Measurements from ENCODE around the gene GMPS.
"Not testable (repeated sequence)": the region's sequence is repeated elsewhere in the genome, so short reads cannot be mapped to it uniquely, and the experiment has no call there.

Gene GMPS

GRCh38 chr3:155872904-155873646 lies 2.6 kb downstream of the GMPS start:
- no peak for DNase-seq

GRCh38 chr3:155876037-155876436 lies 5.6 kb downstream of the GMPS start:
- DNase-seq: no peak

DNA sequence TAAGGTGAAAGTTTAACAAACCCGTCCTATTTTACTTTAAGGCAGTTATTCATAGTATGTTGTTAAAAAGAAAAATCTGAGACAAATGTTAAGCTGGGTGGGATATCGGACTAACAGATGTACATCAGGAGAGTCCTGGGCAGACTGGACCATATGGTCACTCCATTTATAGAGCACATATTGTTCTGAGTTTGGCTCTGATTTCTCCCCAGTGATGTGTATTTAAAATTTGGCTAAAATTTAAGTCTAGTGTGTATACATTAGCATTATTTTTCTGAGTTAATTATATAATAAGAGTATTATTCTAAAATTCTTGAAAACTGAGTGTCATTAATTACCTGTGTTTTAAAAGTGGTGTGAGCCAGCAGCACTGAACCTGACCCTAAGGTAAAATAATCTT lies 6.1 kb downstream of the GMPS start:
- DNase-seq: no peak

GRCh38 chr3:155880286-155880685 lies 9.8 kb downstream of the GMPS start:
- DNase-seq: no peak

GRCh38 chr3:155884292-155884691 lies 13.8 kb downstream of the GMPS start:
- DNase-seq: no peak

GRCh38 chr3:155885292-155885691 lies 14.8 kb downstream of the GMPS start:
- DNase-seq: no peak

DNA sequence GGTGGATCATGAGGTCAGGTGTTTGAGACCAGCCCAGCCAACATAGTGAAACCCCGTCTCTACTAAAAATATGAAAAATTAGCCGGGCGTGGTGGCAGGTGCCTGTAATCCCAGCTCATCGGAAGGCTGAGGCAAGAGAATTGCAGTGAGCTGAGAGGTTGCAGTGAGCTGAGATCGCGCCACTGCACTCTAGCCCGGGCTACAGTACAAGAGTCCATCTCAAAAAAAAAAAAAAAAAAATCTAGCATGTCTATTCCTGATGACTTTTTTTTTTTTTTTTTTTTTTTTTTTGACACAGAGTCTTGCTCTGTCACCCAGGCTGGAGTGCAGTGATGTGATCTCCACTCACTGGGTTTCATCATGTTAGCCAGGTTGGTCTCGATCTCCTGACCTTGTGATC lies 15.9 kb downstream of the GMPS start:
- not testable (repeated sequence) for DNase-seq

GRCh38 chr3:155886915-155887314 lies 16.5 kb downstream of the GMPS start:
- no peak for DNase-seq

DNA sequence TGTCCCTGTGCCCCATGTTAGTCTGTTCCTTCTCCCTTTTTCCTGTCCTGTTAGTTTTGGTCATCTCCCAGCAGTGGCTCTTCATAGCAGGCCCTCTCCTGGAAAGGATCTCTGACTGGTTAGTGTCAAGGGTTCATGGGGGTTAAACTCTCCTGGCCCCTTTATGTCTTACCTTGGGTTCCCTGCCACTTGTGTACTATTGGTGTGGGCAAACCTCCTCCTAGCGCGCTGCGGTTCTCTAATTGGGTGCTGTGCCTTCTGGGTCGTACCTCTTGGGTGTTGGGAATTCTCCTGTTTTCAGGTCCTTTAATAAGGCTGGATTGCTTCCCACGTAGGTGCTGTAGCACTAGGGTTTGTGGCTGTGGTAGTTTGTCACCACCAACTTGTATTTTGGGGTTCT lies 18.8 kb downstream of the GMPS start:
- no peak for DNase-seq

DNA sequence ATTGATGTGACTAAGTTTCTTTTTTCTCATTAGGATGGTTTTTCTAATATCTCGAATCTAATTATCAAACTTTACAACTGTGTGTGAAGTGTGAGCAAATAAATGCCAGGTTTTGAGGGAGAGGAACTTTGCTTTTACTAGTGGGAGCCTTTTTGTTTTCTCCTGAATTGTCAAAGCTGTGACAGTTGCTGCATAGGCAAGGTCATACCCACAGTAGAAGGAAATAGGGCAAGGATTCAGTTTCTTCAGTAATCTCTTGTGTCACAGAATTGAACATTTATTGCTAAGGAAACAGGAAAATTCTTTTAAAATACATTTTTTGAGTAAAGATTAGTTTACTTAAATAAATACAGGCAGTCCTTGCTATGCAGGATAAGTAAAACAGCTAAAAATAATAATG lies 19.5 kb downstream of the GMPS start:
- DNase-seq: no peak

GRCh38 chr3:155890671-155891190 lies 20.3 kb downstream of the GMPS start:
- DNase-seq: no peak

DNA sequence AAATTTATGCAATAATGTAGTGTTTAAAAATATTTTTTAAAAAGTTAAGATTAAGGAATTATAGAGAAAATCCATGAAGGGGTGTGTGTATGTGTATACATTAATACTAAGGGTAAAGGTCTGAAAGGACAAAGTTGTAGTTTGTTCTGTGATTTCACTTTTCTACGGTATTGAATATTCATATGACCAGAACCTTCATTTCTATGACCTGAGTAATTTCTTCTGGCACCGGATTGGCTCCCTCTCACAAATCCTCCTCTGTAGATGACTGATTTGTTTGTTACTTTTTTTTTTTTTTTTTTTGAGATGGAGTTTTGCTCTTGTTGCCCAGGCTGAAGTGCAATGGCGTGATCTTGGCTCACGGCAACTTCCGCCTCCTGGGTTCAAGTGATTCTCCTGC lies 20.9 kb downstream of the GMPS start:
- no peak for DNase-seq

DNA sequence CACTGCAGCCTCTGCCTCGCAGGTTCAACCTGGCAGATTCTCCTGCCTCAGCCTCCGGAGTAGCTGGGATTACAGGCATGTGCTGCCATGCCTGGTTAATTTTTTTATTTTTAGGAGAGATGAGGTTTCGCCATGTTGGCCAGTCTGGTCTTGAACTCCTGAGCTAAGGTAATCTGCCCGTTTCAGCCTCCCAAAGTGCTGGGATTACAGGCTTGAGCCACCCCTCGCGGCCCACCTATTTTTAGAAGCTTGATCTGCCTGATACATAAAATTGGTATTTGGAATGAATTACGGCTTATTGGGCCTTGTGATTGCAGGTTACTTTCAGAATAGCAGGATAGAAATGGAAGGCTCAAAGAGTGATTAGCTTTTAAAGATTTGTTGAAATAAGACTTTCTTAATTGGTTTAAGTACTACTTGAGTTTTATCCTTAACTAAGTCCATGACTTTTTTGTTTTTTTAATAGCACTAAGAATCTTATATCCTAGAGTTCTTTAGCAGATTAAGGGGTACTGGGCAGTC lies 25.0 kb downstream of the GMPS start:
- no peak for DNase-seq

DNA sequence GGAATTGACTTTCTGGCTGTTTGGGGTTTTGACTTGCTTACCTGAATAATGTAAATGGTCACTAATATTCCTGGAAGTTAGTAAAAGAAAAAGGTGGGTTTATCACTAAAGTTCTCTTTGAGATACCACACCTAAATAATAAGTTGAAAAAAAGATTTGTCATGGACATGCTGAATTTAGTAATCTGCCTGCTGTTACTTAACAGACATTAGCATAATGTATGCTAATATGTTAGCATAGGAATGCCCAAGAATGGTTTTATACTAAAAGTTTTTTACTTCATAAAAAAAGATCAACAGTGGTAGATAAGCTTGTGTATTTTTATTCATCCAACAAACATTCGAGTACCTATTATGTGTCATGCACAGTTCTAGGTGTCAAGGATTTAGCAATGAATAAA lies 36.5 kb downstream of the GMPS start:
- no peak for DNase-seq

- no peak for DNase-seq
Observed at GRCh38 chr3:155908086-155908485, 37.6 kb downstream of the GMPS start.

- no peak for DNase-seq
Observed at GRCh38 chr3:155908605-155909004, 38.2 kb downstream of the GMPS start.

- DNase-seq: no peak
Observed at GRCh38 chr3:155912090-155912489, 41.6 kb downstream of the GMPS start.

DNA sequence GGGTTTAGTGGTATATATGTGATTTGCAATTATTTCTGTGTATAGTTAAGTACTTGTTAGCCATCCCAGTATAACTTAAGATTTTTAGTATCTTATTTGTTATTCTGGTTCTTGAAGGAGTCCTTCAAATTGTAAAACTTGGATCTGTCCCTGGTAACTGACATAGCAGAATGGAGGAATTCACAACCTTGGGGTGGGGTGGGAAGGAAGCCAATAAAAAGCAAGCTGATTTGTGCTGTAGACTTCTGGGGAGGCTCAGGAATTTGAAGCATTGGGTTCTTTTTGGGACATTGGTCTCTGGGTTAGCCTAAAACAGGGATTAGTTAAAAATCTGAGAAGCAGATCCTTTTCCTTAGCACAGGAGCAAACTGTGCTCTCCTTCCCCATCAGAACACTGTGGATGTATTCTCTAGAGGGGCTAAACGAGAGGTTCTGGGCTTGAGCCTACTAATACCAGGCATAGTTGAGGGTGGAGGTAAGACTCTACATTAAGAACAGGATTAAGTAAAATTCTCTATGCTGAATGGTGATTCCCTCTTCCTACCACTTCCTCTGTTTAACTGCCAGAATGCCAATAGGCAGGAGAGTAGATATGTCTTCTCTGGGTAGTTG lies 42.2 kb downstream of the GMPS start:
- no peak for DNase-seq

GRCh38 chr3:155917781-155918180 lies 47.3 kb downstream of the GMPS start:
- no peak for DNase-seq

DNA sequence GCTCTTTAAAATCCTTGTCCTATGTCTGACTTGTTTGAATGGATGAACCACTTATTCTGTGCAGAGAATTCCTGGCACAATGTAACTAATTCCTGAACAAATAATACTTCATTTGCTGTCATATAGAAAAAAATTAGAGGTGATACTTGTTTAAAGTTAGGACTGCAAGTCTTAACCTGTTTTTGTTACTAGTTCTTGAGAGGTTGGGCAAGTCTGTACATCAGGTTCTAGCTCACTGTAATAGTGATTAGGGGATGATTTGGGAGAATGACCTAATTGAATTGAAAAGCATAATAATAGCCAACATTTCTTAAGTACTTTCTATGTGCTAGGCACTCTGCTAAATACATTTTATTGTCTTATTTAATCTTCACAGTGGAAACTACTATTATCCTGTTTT lies 49.3 kb downstream of the GMPS start:
- no peak for DNase-seq

DNA sequence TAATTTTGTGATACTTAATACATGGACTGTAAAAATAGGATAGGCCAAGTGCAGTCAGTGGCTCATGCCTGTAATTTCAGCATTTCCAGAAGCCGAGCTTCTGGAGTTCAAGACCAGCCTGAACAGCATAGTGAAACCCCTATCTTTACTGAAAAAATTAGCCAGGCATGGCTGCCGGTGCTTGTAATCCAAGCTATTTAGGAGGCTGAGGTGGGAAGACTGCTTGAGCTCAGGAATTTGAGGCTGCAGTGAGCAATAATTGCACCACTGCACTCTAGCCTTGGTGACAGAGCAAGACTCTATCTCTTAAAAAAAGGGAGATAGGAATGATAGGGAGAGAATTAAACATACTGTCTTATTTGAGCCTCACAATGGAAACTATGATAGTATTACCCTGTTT lies 51.0 kb downstream of the GMPS start:
- no peak for DNase-seq

DNA sequence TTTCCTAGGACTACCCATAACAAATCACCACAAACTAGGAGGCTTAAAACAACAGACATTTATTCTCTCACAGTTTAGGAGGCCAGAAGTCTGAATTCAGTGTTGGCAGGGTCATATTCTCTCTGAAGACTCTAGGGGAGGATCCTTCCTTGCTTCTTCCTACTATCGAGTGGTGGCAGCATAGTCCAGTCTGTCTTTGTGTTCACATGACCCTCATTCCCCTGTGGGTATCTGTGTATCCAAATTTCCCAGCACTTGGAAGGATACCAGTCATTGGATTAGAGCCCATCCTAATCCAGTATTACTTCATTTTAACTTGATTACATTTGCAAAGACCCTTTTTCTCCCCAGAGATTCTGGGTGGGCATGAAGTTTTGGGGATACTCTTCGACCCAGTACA lies 63.8 kb downstream of the GMPS start:
- no peak for DNase-seq

GRCh38 chr3:155938409-155938808 lies 68.0 kb downstream of the GMPS start:
- no peak for DNase-seq

GRCh38 chr3:155941354-155941753 lies 70.9 kb downstream of the GMPS start:
- DNase-seq: no peak
